Neural progenitor cell (in vitro differentiated cells): ENCODE results near the gene MAST2.

Experiments used
- EZH2 ChIP-seq: fragments of 200-600 bp; sonication (generic); IDR thresholded peaks from 2 replicates; pipeline ENCODE4 v1.6.1; 2017; ENCODE audit warnings: antibody characterized with exemption, mild to moderate bottlenecking, moderate library complexity
- TF ChIP-seq, protein P1 (sequence below): fragments of 200-600 bp; sonication (generic); IDR thresholded peaks from 2 replicates; pipeline ENCODE4 v1.5.1; 2017; ENCODE audit warnings: antibody characterized with exemption, mild to moderate bottlenecking

- TF ChIP-seq, protein P1, sequence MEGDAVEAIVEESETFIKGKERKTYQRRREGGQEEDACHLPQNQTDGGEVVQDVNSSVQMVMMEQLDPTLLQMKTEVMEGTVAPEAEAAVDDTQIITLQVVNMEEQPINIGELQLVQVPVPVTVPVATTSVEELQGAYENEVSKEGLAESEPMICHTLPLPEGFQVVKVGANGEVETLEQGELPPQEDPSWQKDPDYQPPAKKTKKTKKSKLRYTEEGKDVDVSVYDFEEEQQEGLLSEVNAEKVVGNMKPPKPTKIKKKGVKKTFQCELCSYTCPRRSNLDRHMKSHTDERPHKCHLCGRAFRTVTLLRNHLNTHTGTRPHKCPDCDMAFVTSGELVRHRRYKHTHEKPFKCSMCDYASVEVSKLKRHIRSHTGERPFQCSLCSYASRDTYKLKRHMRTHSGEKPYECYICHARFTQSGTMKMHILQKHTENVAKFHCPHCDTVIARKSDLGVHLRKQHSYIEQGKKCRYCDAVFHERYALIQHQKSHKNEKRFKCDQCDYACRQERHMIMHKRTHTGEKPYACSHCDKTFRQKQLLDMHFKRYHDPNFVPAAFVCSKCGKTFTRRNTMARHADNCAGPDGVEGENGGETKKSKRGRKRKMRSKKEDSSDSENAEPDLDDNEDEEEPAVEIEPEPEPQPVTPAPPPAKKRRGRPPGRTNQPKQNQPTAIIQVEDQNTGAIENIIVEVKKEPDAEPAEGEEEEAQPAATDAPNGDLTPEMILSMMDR, result no peak
- TF ChIP-seq EZH2, result no peak
These were observed 197.8 kb downstream of the MAST2 start for GRCh38 chr1:46001081-46001785.
